Tibial artery (tissue), 4 donors: Measurements from ENCODE around the gene PRRC2A.

ENCODE experiments used
- DNase-seq, 2 donors: peaks; one replicate each; pipeline ENCODE4 v3.0.0-alpha.2; 2019
- H3K27ac ChIP-seq, 2 donors: fragments of 200-600 bp; sonication (generic) in 1 of 2; 1 replicate in 1 of 2; 2 replicates in 1 of 2; pipeline ENCODE4 v1.5.1; 2018 to 2019; ENCODE audit warnings: mild to moderate bottlenecking in 1 of 2
- H3K27me3 ChIP-seq, 2 donors: fragments of 200-600 bp; sonication (generic) in 1 of 2; one replicate each; pipeline versions ENCODE4 v1.5.1 to v1.6.0; 2016 to 2019
- H3K36me3 ChIP-seq, 3 donors: fragments of 200-600 bp; sonication (generic) in 2 of 3; one replicate each; pipeline ENCODE4 v1.5.1; 2016 to 2019; ENCODE audit warnings: mild to moderate bottlenecking in 2 of 3
- H3K4me1 ChIP-seq, 4 donors: fragments of 200-600 bp; sonication (generic) in 2 of 4; 1 replicate in 3 of 4; 2 replicates in 1 of 4; pipeline ENCODE4 v1.5.1; 2016 to 2019
- H3K4me3 ChIP-seq, 2 donors: fragments of 200-600 bp; sonication (generic) in 1 of 2; 1 replicate in 1 of 2; 2 replicates in 1 of 2; pipeline ENCODE4 v1.5.1; 2018 to 2019; ENCODE audit warnings: mild to moderate bottlenecking in 2 of 2
- H3K9me3 ChIP-seq, 3 donors: fragments of 200-600 bp; sonication (generic) in 1 of 3; one replicate each; pipeline ENCODE4 v1.5.1; 2016 to 2019
- CTCF ChIP-seq, 2 experiments: fragments of 200-600 bp in 1 of 2; fragments of 450-650 bp in 1 of 2; IDR thresholded peaks; one replicate each; pipeline ENCODE4 v1.5.1; 2017 to 2019; ENCODE audit warnings: antibody characterized with exemption in 2 of 2, mild to moderate bottlenecking in 1 of 2, moderate library complexity in 1 of 2
- intact Hi-C: fragments of 100-400 bp; cut with DNase I; formaldehyde crosslinking; loops from one replicate; pipeline ENCODE4 v1.15.0; 2023; ENCODE audit warnings: low total_unique reads

PRRC2A gene

GRCh38 chr6:31665501-31666336 is 45.2 kb downstream of the PRRC2A start, which contains the start of gene CSNK2B:
TSS of gene CSNK2B (plus strand) at chr6:31666080. CDS start at chr6:31666832, 752 bp downstream.
- Histone ChIP-seq H3K4me1 (peaks cover 0 to 64% (median 47%) of the 10 kb centered on the region in 4 donors), H3K27ac (peak within 1 kb of the TSS; percentile 93 to 94), H3K36me3 (peaks cover 36 to 53% (median 50%) of the 10 kb centered on the region in 3 donors), H3K27me3 (no peaks in the 10 kb centered on the region), H3K9me3 (no peaks in the 10 kb centered on the region), H3K4me3 (peak within 1 kb of the TSS; percentile 77 to 88)
- DNase-seq: peak; percentile 99 to 100
- TF ChIP-seq CTCF (IDR thresholded peaks at IDR 0.05): no peak
- intact Hi-C loops: loop anchor here (5.0 kb wide), 1 partner anchor 172 kb away; no protein-coding TSS in a partner anchor

- no peak for DNase-seq
- Histone ChIP-seq H3K4me1 (peaks cover 0 to 57% (median 42%) of the 10 kb centered on the region in 4 donors), H3K4me3 (peak overlapping the region; percentile 77 to 88), H3K9me3 (no peaks in the 10 kb centered on the region), H3K36me3 (peaks cover 43 to 60% (median 57%) of the 10 kb centered on the region in 3 donors), H3K27me3 (no peaks in the 10 kb centered on the region), H3K27ac (peak overlapping the region; percentile 93 to 94)
- no peak for TF ChIP-seq CTCF (IDR thresholded peaks at IDR 0.05)
- intact Hi-C loops: loop anchor here (5.0 kb wide), 1 partner anchor 171 kb away; no protein-coding TSS in a partner anchor
These were observed 45.9 kb downstream of the PRRC2A start for GRCh38 chr6:31666337-31666965.

GRCh38 chr6:31669676-31670075 is 49.2 kb downstream of the PRRC2A start, which contains the start of gene LY6G5B:
TSS of gene LY6G5B (plus strand) at chr6:31669976. CDS start at chr6:31670951, 975 bp downstream.
- Histone ChIP-seq H3K4me1 (peaks cover 0 to 31% (median 18%) of the 10 kb centered on the region in 4 donors), H3K36me3 (peaks cover 58 to 72% (median 64%) of the 10 kb centered on the region in 3 donors)

GRCh38 chr6:31676322-31676903 is 55.9 kb downstream of the PRRC2A start:
- no peak for TF ChIP-seq CTCF (IDR thresholded peaks at IDR 0.05)
- Histone ChIP-seq H3K27me3 (no peaks in the 10 kb centered on the region), H3K27ac (no peak overlapping the region), H3K36me3 (peaks cover 15 to 44% (median 21%) of the 10 kb centered on the region in 3 donors), H3K4me1 (peaks cover 0 to 13% (median 10%) of the 10 kb centered on the region in 4 donors), H3K9me3 (no peaks in the 10 kb centered on the region), H3K4me3 (no peak overlapping the region)
- no peak for DNase-seq
- intact Hi-C loops: loop anchor here (5.0 kb wide), 1 partner anchor 156 kb away; no protein-coding TSS in a partner anchor

More at GRCh38 chr6:31669676-31670075, 49.2 kb downstream of the PRRC2A start, which contains the start of gene LY6G5B:
- no peaks in the 10 kb centered on the region for H3K9me3 ChIP-seq
- TF ChIP-seq CTCF (IDR thresholded peaks at IDR 0.05): no peak
- no peaks in the 10 kb centered on the region for H3K27me3 ChIP-seq
- H3K4me3 ChIP-seq: no peak within 1 kb of the TSS
- no peak within 1 kb of the TSS for H3K27ac ChIP-seq
- intact Hi-C loops: loop anchor here (5.0 kb wide), 1 partner anchor 168 kb away; no protein-coding TSS in a partner anchor
- no peak for DNase-seq

GRCh38 chr6:31676904-31677303 is 56.4 kb downstream of the PRRC2A start:
- intact Hi-C loops: loop anchor here (5.0 kb wide), 1 partner anchor 155 kb away; no protein-coding TSS in a partner anchor
- H3K4me3 ChIP-seq: no peak overlapping the region
- no peak overlapping the region for H3K27ac ChIP-seq
- no peak for DNase-seq
- H3K9me3 ChIP-seq: no peaks in the 10 kb centered on the region
- no peaks in the 10 kb centered on the region for H3K27me3 ChIP-seq
- peaks cover 10 to 39% (median 16%) of the 10 kb centered on the region in 3 donors for H3K36me3 ChIP-seq
- peaks cover 0 to 16% (median 12%) of the 10 kb centered on the region in 4 donors for H3K4me1 ChIP-seq
- no peak for TF ChIP-seq CTCF (IDR thresholded peaks at IDR 0.05)
